Right atrium auricular region (tissue), 2 donors: ENCODE data around the gene CCDC187. TPM values are rescaled to one million over a fixed set of nuclear protein-coding genes. Genes with fewer than 3 reads are reported as not detected.

Source experiments
- DNase-seq: peaks from one replicate; pipeline ENCODE4 v3.0.0-alpha.2; 2019; ENCODE audit warnings: low spot score
- H3K27ac ChIP-seq, 2 donors: fragments of 200-600 bp; sonication (generic); 1 replicate in 1 of 2; 2 replicates in 1 of 2; pipeline ENCODE4 v1.5.1; 2016 to 2019
- H3K27me3 ChIP-seq, 2 donors: fragments of 200-600 bp; sonication (generic); one replicate each; pipeline versions ENCODE4 v1.5.1 to v1.6.0; 2017 to 2019
- H3K36me3 ChIP-seq: fragments of 200-600 bp; sonication (generic); one replicate; pipeline ENCODE4 v1.5.1; 2016
- H3K4me1 ChIP-seq, 2 donors: fragments of 200-600 bp; sonication (generic); one replicate each; pipeline versions ENCODE4 v1.5.1 to v1.6.0; 2017 to 2019
- H3K4me3 ChIP-seq, 2 donors: fragments of 200-600 bp; sonication (generic); 1 replicate in 1 of 2; 2 replicates in 1 of 2; pipeline ENCODE4 v1.5.1; 2017 to 2019; ENCODE audit warnings: mild to moderate bottlenecking in 1 of 2, moderate library complexity in 1 of 2
- H3K9me3 ChIP-seq, 2 donors: fragments of 200-600 bp; sonication (generic); one replicate each; pipeline ENCODE4 v1.5.1; 2019
- CTCF ChIP-seq, 2 donors: fragments of 200-600 bp; sonication (generic); IDR thresholded peaks; one replicate each; pipeline ENCODE4 v1.5.1; 2019; ENCODE audit warnings: antibody characterized with exemption in 2 of 2
- total RNA-seq, 2 donors: library from RNA; depleted of rRNA; stranded (reverse); fragments of >200 nt; gene quantifications; one replicate each; pipeline ENCODE4 v1.1.0, GENCODE V29; 2016

The CCDC187 gene
- total RNA-seq, 2 donors from 2014 or later = not detected

DNA sequence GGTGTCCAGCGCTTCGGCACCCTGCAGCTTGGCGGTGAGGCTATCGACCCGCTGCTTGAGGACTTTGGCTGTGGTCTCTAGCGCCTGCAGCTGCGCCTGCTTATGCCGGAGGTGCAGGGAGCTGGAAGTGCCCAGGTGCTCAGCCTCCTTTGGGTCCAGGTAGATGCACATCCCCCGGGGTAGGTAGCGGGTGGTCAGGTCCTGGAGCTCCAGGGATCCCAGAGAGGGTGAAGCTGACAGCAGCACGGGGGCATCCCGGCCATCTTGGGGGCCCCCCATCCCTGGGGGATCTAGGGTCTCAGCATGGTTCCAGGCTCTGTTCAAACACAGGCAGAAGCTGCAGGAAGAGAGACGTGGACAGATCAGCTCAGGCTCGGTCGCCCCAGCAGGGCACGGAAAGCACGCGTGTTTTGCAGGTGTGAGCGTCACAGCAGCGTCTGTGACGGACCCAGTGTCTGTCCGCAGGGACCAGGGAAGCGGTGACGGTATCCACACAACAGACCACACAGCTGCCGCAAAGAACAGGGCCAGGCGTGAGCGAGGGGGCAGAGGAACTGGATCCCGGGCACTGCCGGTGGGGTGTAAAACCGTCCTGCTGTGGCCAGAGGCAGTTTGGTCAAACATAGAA, 17.4 kb downstream of the CCDC187 start:
- no peaks in the 10 kb centered on the region for H3K27me3 ChIP-seq
- no peak for TF ChIP-seq CTCF (IDR thresholded peaks at IDR 0.05)
- H3K36me3 ChIP-seq = no peaks in the 10 kb centered on the region
- no peak for DNase-seq
- H3K27ac ChIP-seq = no peak overlapping the region
- H3K9me3 ChIP-seq = no peaks in the 10 kb centered on the region
- H3K4me1 ChIP-seq = peaks cover 0 to 14% of the 10 kb centered on the region in 2 donors
- H3K4me3 ChIP-seq = no peak overlapping the region

DNA sequence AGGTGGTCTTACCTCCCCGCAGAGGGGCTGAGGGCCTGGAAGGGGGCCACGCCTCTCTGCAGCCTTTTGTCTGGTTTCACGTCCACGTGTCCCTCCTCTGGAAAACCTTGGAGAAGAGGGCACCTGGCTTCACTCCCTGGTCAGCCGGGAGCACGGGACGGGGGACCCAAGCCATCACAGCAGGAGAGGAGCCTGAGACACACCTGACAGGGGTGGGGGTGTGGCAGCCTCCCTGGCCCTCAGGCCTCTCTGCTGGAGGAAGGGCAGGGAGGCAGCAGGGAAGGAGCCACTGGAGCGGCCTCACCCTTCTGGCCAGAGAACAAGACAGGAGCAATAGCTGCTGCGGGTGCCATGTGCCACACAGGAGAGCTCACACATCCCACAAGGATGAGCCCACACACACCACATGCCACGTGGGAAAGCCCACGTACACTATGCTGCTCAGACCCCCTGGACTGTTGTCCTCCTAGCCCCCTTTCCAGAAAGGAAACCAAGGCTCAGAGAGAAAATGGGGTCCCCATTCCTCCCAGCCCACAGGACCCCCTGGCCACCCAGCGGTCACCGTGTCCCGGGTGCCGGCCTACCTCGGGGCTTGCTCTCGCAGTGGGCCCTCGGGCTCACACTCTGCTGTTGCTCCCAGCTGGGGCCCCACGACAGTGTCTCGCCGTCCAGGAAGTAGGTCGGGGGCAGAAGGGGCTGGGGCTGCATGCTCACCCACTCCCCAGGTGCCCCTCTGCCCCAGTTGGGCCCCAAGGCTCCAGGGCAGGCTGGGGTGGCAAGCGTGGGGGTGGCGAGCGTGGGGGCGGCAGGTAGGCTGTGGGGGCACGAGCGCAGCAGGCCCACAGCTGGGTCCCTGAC, 18.2 kb downstream of the CCDC187 start:
- Histone ChIP-seq H3K36me3 (no peaks in the 10 kb centered on the region), H3K4me3 (no peak overlapping the region), H3K27ac (no peak overlapping the region), H3K27me3 (no peaks in the 10 kb centered on the region), H3K4me1 (peaks cover 0 to 14% of the 10 kb centered on the region in 2 donors), H3K9me3 (no peaks in the 10 kb centered on the region)
- no peak for DNase-seq
- no peak for TF ChIP-seq CTCF (IDR thresholded peaks at IDR 0.05)

DNA sequence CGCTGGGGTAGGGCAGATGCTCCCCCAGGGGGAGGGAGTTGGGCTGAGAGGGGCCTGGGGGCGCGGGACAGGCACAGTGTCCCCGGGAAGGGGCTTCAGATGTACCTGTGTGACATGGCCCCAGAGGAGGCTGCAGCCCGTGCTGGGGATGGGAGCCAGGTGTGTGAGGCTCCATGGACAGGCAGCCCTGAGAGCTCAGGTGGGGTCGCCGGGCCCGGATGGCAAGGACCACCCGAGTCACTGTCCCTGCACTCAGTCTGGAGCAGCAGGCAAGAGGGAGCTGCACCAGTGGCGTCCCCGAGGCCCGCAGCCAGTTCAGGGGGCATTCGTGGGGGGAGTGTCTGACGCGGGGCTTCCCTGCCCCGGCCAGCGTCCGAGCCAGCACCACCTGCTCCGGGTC, 18.9 kb downstream of the CCDC187 start:
- no peak overlapping the region for H3K27ac ChIP-seq
- no peak for DNase-seq
- H3K9me3 ChIP-seq = no peaks in the 10 kb centered on the region
- peaks cover 0 to 14% of the 10 kb centered on the region in 2 donors for H3K4me1 ChIP-seq
- no peak overlapping the region for H3K4me3 ChIP-seq
- H3K36me3 ChIP-seq = no peaks in the 10 kb centered on the region
- no peaks in the 10 kb centered on the region for H3K27me3 ChIP-seq
- no peak for TF ChIP-seq CTCF (IDR thresholded peaks at IDR 0.05)

- Histone ChIP-seq H3K4me1 (peaks cover 0 to 14% of the 10 kb centered on the region in 2 donors), H3K27ac (no peak overlapping the region), H3K4me3 (no peak overlapping the region), H3K9me3 (no peaks in the 10 kb centered on the region), H3K36me3 (no peaks in the 10 kb centered on the region), H3K27me3 (no peaks in the 10 kb centered on the region)
- DNase-seq = no peak
- TF ChIP-seq CTCF (IDR thresholded peaks at IDR 0.05) = no peak
These were observed 19.6 kb downstream of the CCDC187 start for GRCh38 chr9:136284311-136284710.

DNA sequence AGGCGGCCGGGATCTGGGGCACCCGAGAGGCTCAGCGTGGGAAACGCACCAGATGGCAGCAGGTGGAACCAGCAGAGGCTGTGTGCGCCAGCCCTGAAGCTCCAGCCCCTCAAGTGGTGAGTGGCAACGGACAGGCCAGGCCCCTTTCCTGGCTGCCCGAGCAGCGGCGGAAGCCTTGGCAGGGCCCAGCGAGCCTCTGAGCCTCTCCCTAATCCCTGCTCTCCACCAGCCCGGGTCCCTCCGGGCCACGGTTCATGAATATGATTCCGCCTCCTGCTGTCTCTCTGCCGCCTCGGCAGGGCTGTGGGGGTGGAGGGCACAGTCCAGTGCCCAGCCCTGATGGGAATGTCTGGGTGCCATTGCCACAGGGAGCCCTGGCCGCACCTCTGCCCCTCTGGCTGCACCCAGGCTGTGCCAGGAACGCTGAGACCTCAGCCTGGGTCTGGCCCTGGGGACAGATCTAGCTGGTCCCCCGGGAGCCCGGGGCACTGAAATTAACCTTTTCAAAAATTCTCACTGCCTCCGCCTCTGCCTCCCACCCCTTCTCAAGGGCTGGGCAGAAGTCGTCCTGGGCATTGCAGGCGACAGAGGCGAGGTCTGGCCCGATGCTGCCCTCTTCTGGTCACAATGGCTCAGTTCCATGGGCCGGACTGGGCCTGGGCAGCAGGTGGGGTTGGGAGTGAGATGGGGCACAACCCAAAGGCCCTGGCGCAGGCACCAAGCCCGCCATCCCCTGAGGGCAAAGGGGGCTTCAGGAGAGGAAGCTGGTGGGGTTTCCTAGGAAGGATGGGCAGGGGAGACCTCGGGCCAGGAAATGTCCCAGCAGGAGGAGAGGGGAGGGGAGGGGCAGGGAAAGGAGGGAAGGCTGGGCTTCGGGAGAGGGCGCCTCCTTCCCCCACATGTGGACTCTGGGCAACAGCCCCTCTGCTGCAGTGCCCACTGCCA, 20.3 kb downstream of the CCDC187 start:
- Histone ChIP-seq H3K27me3 (no peaks in the 10 kb centered on the region), H3K27ac (peak overlapping the region; percentile 67 to 73), H3K4me3 (peak overlapping the region; percentile 21 to 42), H3K4me1 (peaks cover 0 to 14% of the 10 kb centered on the region in 2 donors), H3K36me3 (no peaks in the 10 kb centered on the region), H3K9me3 (no peaks in the 10 kb centered on the region)
- TF ChIP-seq CTCF (IDR thresholded peaks at IDR 0.05) = peak; percentile 65 to 91
- DNase-seq = peak; percentile 77
